ENCODE data around the gene FAM163B. TPM values are rescaled to one million over a fixed set of nuclear protein-coding genes. Genes with fewer than 3 reads are reported as not detected.

FAM163B gene
- total and polyA plus RNA-seq, 2 donors (not counting 3 experiments of a cell fraction or from before 2014, with no cell fraction given), result not detected

DNA sequence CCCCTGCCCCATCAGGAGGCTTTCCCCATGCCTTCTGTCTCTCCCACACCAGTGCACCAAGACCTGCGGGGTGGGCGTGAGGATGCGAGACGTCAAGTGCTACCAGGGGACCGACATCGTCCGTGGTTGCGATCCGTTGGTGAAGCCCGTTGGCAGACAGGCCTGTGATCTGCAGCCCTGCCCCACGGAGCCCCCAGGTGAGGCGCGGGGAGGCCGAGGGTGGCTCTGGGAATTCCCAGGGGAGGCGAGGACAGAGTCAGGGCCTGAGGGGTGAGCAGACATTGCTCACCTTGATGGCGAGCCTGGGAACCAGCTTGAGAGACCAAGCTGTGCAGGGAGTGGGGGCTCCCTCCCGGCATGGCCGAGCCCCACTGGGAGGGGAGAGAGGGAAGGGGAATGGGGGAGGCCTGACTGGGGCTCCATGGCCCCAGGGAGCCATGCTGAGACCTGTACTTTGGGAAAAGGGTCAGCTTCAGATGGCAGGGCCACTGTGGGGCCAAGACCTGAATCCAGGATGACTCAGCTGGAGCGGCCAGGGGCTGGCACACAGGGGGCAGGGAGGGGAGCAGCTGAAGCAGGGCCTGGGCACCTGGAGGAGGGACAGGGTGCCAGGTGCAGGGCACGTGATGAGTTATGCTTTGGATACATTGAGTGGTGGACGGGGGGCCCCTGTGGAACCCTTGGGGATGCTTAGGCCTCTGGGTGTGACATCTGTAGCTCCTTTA is 35.2 kb downstream of the FAM163B start:
- Histone ChIP-seq H3K4me1 (ENCODE audit: control insufficient read depth, extremely low read depth, insufficient read depth, low read length) (peaks cover 2% of the 10 kb centered on the region), H3K9ac (replicated peaks; ENCODE audit: extremely low read depth, insufficient read depth, low read length) (no peak overlapping the region), H3K4me2 (ENCODE audit: insufficient read depth, low read length) (no peak overlapping the region), H3K9me3 (replicated peaks; ENCODE audit: control insufficient read depth, insufficient read depth, low read length) (no peaks in the 10 kb centered on the region), H4K20me1 (replicated peaks; ENCODE audit: control insufficient read depth, extremely low read depth, insufficient read depth, low read length) (no peaks in the 10 kb centered on the region), H3K36me3 (ENCODE audit: control insufficient read depth in 2 of 2, extremely low read depth in 1 of 2, insufficient read depth in 2 of 2, low read length in 2 of 2) (no peaks in the 10 kb centered on the region), H3K27ac (ENCODE audit: insufficient read depth, low read depth, low read length) (no peak overlapping the region), H3K9me1 (replicated peaks; ENCODE audit: control insufficient read depth, extremely low read depth, insufficient read depth, low read length) (no peaks in the 10 kb centered on the region), H2AFZ (ENCODE audit: low read depth, low read length) (no peak overlapping the region), H3K79me2 (ENCODE audit: control insufficient read depth, insufficient read depth, low read length) (no peaks in the 10 kb centered on the region), H3K4me3 (replicated peaks in 1 of 3; ENCODE audit: insufficient read depth in 1 of 3, low read depth in 1 of 3, low read length in 3 of 3) (no peak overlapping the region), H3K27me3 (ENCODE audit: control insufficient read depth in 2 of 2, insufficient read depth in 2 of 2, low read length in 2 of 2) (no peaks in the 10 kb centered on the region)
- TF ChIP-seq, protein P1, sequence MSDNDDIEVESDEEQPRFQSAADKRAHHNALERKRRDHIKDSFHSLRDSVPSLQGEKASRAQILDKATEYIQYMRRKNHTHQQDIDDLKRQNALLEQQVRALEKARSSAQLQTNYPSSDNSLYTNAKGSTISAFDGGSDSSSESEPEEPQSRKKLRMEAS (IDR thresholded peaks at IDR 0.05; ENCODE audit: insufficient read depth, insufficient read length), result no peak
- CTCF ChIA-PET, result no interaction called here
- DNase-seq (ENCODE audit: low read depth, low spot score) (no peak), FAIRE-seq (no peak)
- dilution Hi-C loops (cut with MboI; ENCODE audit: extremely low pct_ligation_motif_present, low sequenced_read_pairs), result no loop called here
- POLR2A ChIA-PET, result no interaction called here
- no TSS peak for BruUV-seq (replicated peaks)
- intact Hi-C loops (cut with micrococcal nuclease), result no loop called here

DNA sequence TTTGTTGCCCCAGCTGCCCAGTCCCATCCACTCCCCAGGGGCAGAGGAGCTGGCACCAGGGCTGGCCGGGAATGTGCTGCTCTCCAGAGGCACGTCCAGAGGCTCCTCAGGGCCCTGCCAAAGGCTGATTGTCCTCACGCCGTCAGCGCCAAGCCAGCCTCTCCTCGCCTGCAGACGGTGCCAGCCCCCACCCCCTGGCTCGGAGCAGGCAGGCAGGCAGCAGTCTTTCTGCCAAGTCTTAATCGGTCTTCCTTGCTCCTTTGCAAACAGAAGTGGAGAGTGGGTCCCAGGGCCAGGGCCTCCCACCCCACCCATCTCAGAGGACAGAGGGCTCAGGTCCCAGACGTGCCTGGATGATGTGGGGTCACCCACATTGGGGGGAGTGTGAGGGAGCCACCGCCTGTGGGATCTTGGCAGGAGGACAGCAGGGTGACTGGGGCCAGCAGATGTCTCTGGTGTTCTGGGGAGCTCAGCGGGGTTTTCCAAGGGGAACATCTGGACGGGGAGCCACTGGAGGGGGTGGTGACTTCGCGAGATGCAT is 36.3 kb downstream of the FAM163B start:
- Histone ChIP-seq H3K36me3 (ENCODE audit: control insufficient read depth in 2 of 2, extremely low read depth in 1 of 2, insufficient read depth in 2 of 2, low read length in 2 of 2) (no peaks in the 10 kb centered on the region), H3K4me2 (ENCODE audit: insufficient read depth, low read length) (no peak overlapping the region), H3K27me3 (ENCODE audit: control insufficient read depth in 2 of 2, insufficient read depth in 2 of 2, low read length in 2 of 2) (no peaks in the 10 kb centered on the region), H3K27ac (ENCODE audit: insufficient read depth, low read depth, low read length) (no peak overlapping the region), H3K79me2 (ENCODE audit: control insufficient read depth, insufficient read depth, low read length) (no peaks in the 10 kb centered on the region), H3K9me1 (replicated peaks; ENCODE audit: control insufficient read depth, extremely low read depth, insufficient read depth, low read length) (no peaks in the 10 kb centered on the region), H3K4me3 (replicated peaks in 1 of 3; ENCODE audit: insufficient read depth in 1 of 3, low read depth in 1 of 3, low read length in 3 of 3) (no peak overlapping the region), H3K4me1 (ENCODE audit: control insufficient read depth, extremely low read depth, insufficient read depth, low read length) (peaks cover 2% of the 10 kb centered on the region), H4K20me1 (replicated peaks; ENCODE audit: control insufficient read depth, extremely low read depth, insufficient read depth, low read length) (no peaks in the 10 kb centered on the region), H3K9ac (replicated peaks; ENCODE audit: extremely low read depth, insufficient read depth, low read length) (no peak overlapping the region), H2AFZ (ENCODE audit: low read depth, low read length) (no peak overlapping the region), H3K9me3 (replicated peaks; ENCODE audit: control insufficient read depth, insufficient read depth, low read length) (no peaks in the 10 kb centered on the region)
- no peak for TF ChIP-seq FOS (IDR thresholded peaks at IDR 0.05; ENCODE audit: borderline replicate concordance, insufficient read depth, low read length)
- TF ChIP-seq, protein P1 (IDR thresholded peaks at IDR 0.05; ENCODE audit: insufficient read depth, insufficient read length), result no peak
- no peak for TF ChIP-seq POLR2AphosphoS5 (IDR thresholded peaks at IDR 0.05; ENCODE audit: insufficient read depth, low read depth, low read length)
- no peak for TF ChIP-seq JUN (IDR thresholded peaks at IDR 0.05; ENCODE audit: borderline replicate concordance, insufficient read depth, insufficient read length, low read depth)
- no peak for TF ChIP-seq EZH2 (IDR thresholded peaks at IDR 0.05; ENCODE audit: borderline replicate concordance, low read depth, low read length, severe bottlenecking)
- no peak for TF ChIP-seq GATA2 (IDR thresholded peaks at IDR 0.05; ENCODE audit: insufficient read depth, insufficient read length, low read depth, low read length)
- dilution Hi-C loops (cut with MboI; ENCODE audit: extremely low pct_ligation_motif_present, low sequenced_read_pairs), result no loop called here
- no TSS peak for BruUV-seq (replicated peaks)
- FAIRE-seq (no peak), DNase-seq (ENCODE audit: low read depth, low spot score) (no peak)
- POLR2A ChIA-PET, result no interaction called here
- CTCF ChIA-PET, result no interaction called here
- intact Hi-C loops (cut with micrococcal nuclease), result no loop called here

All from endothelial cell of umbilical vein (primary cell).